ENCODE measurements around the gene RFX4. TPM values are rescaled to one million over a fixed set of nuclear protein-coding genes. Genes with fewer than 3 reads are reported as not detected.
"Not testable (repeated sequence)": the region's sequence is repeated elsewhere in the genome, so short reads cannot be mapped to it uniquely, and the experiment has no call there.

The RFX4 gene
- total RNA-seq, 1 experiment from 2014 or later = not detected

DNA sequence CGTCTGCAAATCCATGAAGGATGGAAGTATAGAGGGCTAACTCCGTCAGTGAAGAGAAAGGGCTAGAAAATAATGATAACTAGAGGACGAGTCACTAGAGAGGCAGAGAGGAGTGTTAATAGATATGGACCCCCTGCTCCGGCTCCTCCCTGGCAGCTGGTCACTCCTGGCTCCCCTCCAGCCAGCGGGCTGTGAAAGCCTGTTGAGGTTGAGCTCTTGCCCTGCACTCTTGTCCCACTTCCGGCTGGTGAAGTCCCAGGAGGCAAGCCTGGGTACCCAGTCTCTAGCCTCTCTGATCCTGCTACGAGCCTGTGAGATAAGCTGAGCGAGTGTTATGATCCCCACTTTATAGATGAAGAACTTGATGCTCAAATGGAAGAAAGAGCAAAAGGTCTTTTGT, 90.3 kb downstream of the RFX4 start:
- Histone ChIP-seq H3K27ac (no peak overlapping the region), H3K4me3 (no peak overlapping the region), H3K36me3 (no peaks in the 10 kb centered on the region), H3K9me3 (replicated peaks) (no peaks in the 10 kb centered on the region), H3K4me1 (replicated peaks) (no peaks in the 10 kb centered on the region), H3K27me3 (replicated peaks) (peaks cover 4% of the 10 kb centered on the region; the same call in 1 of the 2 replicates)
- no peak for DNase-seq (ENCODE audit: low read depth in 1 of 2, low spot score in 2 of 2)

- no peak overlapping the region for H3K4me3 ChIP-seq
- H3K9me3 ChIP-seq (replicated peaks) = no peaks in the 10 kb centered on the region
- DNase-seq (ENCODE audit: low read depth in 1 of 2, low spot score in 2 of 2) = no peak
- H3K27ac ChIP-seq = no peak overlapping the region
- no peaks in the 10 kb centered on the region for H3K4me1 ChIP-seq (replicated peaks)
- no peaks in the 10 kb centered on the region for H3K36me3 ChIP-seq
- H3K27me3 ChIP-seq (replicated peaks) = no peaks in the 10 kb centered on the region; the same call in none of the 2 replicates
Observed at GRCh38 chr12:106675651-106676435, 93.0 kb downstream of the RFX4 start.

DNA sequence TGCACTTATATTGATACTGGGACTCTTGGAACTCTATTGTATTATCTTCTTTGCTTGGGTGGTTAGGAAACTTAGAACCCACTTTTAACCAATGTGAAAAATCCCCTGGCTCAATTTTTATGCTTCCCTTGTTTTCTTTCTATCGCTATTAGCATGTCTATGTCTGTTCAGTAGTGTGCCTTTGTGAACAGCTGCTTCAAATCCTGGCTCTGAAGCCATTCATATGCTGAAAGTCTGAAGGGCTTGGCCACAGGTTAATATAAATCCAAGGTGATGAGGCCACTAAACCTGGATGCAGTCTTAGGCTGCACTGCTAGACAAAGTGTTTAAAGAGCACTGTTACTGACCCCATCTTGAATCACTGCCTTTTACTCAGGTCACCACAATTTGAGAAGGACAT, 96.8 kb downstream of the RFX4 start:
- Histone ChIP-seq H3K36me3 (no peaks in the 10 kb centered on the region), H3K27ac (no peak overlapping the region), H3K4me3 (no peak overlapping the region), H3K4me1 (replicated peaks) (no peaks in the 10 kb centered on the region), H3K27me3 (replicated peaks) (no peaks in the 10 kb centered on the region; the same call in 1 of the 2 replicates), H3K9me3 (replicated peaks) (no peaks in the 10 kb centered on the region)
- no peak for DNase-seq (ENCODE audit: low read depth in 1 of 2, low spot score in 2 of 2)

DNA sequence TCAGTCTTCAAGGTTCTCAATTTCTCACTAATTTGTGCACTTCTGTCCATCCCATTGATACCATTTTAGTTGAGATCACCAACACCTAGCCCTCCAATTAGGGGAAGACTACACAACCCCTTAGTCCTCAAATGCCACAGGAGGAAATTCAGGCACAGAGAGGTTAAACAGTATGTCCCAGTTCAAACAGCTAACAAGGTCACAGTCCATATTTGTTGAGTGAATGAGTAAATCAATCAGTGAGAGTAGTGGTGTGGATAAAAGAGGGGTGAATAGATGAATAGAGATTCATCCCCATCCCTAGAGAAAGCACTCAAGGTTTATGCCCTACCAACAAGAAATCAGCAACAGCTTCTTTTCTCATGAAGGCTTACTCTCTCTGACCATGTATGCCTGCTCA, 97.5 kb downstream of the RFX4 start:
- no peak overlapping the region for H3K27ac ChIP-seq
- no peak for DNase-seq (ENCODE audit: low read depth in 1 of 2, low spot score in 2 of 2)
- no peaks in the 10 kb centered on the region for H3K4me1 ChIP-seq (replicated peaks)
- H3K4me3 ChIP-seq = no peak overlapping the region
- H3K36me3 ChIP-seq = no peaks in the 10 kb centered on the region
- H3K27me3 ChIP-seq (replicated peaks) = no peaks in the 10 kb centered on the region; the same call in 1 of the 2 replicates
- no peaks in the 10 kb centered on the region for H3K9me3 ChIP-seq (replicated peaks)

GRCh38 chr12:106681210-106681609, 98.4 kb downstream of the RFX4 start:
- Histone ChIP-seq H3K4me3 (no peak overlapping the region), H3K27me3 (replicated peaks) (no peaks in the 10 kb centered on the region; the same call in 1 of the 2 replicates), H3K36me3 (no peaks in the 10 kb centered on the region), H3K27ac (no peak overlapping the region), H3K4me1 (replicated peaks) (no peaks in the 10 kb centered on the region), H3K9me3 (replicated peaks) (no peaks in the 10 kb centered on the region)
- DNase-seq (ENCODE audit: low read depth in 1 of 2, low spot score in 2 of 2) = no peak

DNA sequence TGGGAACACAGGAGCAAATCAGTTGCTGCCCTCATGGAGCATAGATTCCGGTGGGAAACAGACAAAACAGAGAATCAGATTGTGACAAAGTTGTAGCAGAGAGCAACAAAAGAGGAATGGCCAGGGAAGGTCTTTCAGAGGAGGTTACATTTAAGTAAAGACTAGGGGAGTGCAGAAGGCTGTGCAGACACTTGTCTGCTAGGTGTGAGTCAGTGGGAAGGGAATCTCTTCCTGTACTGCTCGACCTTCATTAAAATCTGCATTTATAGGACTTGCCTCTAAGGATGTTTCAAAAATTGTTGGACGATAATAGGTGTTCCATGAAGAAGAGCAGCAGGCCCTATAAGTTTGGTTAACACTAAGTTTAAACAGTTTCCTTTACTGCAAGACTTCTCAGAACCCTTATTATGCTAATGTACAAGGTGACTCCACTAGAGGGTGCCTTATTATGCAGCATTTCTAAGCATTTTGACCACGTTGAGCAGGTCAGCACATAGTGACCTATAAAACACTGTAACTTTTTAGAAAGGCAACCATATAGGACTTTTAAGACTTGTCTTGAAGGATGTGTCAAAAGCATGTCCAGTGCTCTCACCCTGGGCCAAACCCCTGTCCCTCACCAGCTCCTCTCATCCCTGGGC, 99.9 kb downstream of the RFX4 start:
- H3K9me3 ChIP-seq (replicated peaks) = no peaks in the 10 kb centered on the region
- H3K4me1 ChIP-seq (replicated peaks) = no peaks in the 10 kb centered on the region
- H3K27ac ChIP-seq = no peak overlapping the region
- H3K4me3 ChIP-seq = no peak overlapping the region
- H3K27me3 ChIP-seq (replicated peaks) = no peaks in the 10 kb centered on the region; the same call in 1 of the 2 replicates
- H3K36me3 ChIP-seq = no peaks in the 10 kb centered on the region
- peak in 1 of 2 experiments; percentile 6 for DNase-seq (ENCODE audit: low read depth in 1 of 2, low spot score in 2 of 2)

GRCh38 chr12:106684497-106684896, 101.7 kb downstream of the RFX4 start:
- DNase-seq (ENCODE audit: low read depth in 1 of 2, low spot score in 2 of 2) = no peak

GRCh38 chr12:106685381-106685780, 102.6 kb downstream of the RFX4 start:
- H3K4me1 ChIP-seq (replicated peaks) = no peaks in the 10 kb centered on the region
- no peak overlapping the region for H3K4me3 ChIP-seq
- no peaks in the 10 kb centered on the region for H3K36me3 ChIP-seq
- H3K9me3 ChIP-seq (replicated peaks) = no peaks in the 10 kb centered on the region
- H3K27ac ChIP-seq = no peak overlapping the region
- no peak for DNase-seq (ENCODE audit: low read depth in 1 of 2, low spot score in 2 of 2)
- no peaks in the 10 kb centered on the region for H3K27me3 ChIP-seq (replicated peaks)

More at GRCh38 chr12:106684497-106684896, 101.7 kb downstream of the RFX4 start:
- H3K27ac ChIP-seq = no peak overlapping the region
- no peaks in the 10 kb centered on the region for H3K9me3 ChIP-seq (replicated peaks)
- H3K36me3 ChIP-seq = no peaks in the 10 kb centered on the region
- H3K4me3 ChIP-seq = no peak overlapping the region
- H3K4me1 ChIP-seq (replicated peaks) = no peaks in the 10 kb centered on the region
- no peaks in the 10 kb centered on the region; the same call in 1 of the 2 replicates for H3K27me3 ChIP-seq (replicated peaks)

DNA sequence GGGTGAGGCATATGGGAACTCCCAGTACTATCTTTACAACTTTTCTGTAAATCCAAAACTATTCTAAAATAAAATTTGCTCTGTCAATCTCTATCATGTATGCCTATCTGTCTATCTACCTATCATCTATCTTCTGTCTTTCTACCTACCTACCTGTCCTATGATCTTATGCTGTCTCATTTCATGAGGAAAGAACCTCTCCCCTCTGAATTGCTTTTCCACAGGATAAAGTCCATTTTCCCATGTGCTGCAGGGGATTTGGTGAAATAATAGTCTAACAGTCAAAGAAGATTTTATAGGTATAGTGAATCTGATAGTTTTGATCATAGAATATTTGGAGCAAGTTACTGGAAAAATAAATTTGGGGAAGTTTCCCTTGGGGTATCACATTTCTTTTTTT, 104.9 kb downstream of the RFX4 start:
- Histone ChIP-seq H3K27me3 (replicated peaks) (0 out of 2 replicates have a peak, but pooled peaks cover 5% of the 10 kb centered on the region), H3K36me3 (no peaks in the 10 kb centered on the region), H3K27ac (no peak overlapping the region), H3K4me1 (replicated peaks) (no peaks in the 10 kb centered on the region), H3K9me3 (replicated peaks) (no peaks in the 10 kb centered on the region), H3K4me3 (no peak overlapping the region)
- no peak for DNase-seq (ENCODE audit: low read depth in 1 of 2, low spot score in 2 of 2)

DNA sequence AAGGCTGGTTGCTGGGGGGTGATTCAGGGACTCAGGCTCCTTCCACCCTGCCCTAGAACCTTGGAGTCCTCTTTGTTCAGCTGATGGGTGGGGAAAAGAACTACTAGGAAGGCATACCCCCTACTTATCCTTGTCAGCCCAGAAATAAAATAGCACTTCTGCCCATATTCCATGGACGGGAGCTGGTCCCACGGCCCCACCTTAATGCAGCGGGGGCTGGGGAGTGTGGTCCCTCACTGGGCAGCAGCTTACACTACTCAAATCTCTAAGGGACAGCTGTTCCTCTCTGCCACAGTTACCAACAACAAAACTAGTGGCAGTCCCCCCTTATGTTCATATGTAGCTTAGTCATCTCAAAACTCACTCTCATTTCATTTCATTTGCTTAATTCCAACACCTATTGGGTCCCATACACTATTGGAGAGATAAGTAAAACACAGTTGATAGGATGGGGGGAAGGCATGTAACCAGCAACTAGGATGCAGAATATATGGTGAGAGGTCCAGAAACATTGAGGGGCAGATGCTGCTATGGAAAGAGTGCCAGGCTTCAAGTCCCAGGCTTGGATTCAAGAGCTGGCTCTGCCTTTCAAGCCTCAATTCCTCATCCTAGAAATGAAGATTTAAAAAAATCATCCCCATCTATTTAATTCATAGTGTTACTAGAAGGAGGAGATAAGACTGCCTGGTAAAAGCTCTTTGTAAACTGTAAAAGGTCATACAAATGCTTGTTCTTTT, 107.9 kb downstream of the RFX4 start:
- no peak overlapping the region for H3K4me3 ChIP-seq
- DNase-seq (ENCODE audit: low read depth in 1 of 2, low spot score in 2 of 2) = no peak

GRCh38 chr12:106692033-106692432, 109.2 kb downstream of the RFX4 start:
- H3K4me1 ChIP-seq (replicated peaks); H3K9me3 ChIP-seq (replicated peaks); H3K4me3 ChIP-seq; H3K36me3 ChIP-seq; H3K27me3 ChIP-seq (replicated peaks); DNase-seq (ENCODE audit: low read depth in 1 of 2, low spot score in 2 of 2); H3K27ac ChIP-seq: not testable (repeated sequence)

More for the DNA sequence above, 107.9 kb downstream of the RFX4 start:
- no peaks in the 10 kb centered on the region for H3K9me3 ChIP-seq (replicated peaks)
- H3K4me1 ChIP-seq (replicated peaks) = no peaks in the 10 kb centered on the region
- 0 out of 2 replicates have a peak, but pooled peaks cover 5% of the 10 kb centered on the region for H3K27me3 ChIP-seq (replicated peaks)
- H3K27ac ChIP-seq = no peak overlapping the region
- H3K36me3 ChIP-seq = no peaks in the 10 kb centered on the region

GRCh38 chr12:106692896-106693820, 110.4 kb downstream of the RFX4 start:
- Histone ChIP-seq H3K27me3 (replicated peaks) (0 out of 2 replicates have a peak, but pooled peaks cover 5% of the 10 kb centered on the region), H3K4me1 (replicated peaks) (no peaks in the 10 kb centered on the region), H3K36me3 (no peaks in the 10 kb centered on the region), H3K27ac (no peak overlapping the region), H3K4me3 (no peak overlapping the region), H3K9me3 (replicated peaks) (no peaks in the 10 kb centered on the region)
- DNase-seq (ENCODE audit: low read depth in 1 of 2, low spot score in 2 of 2) = no peak

GRCh38 chr12:106696071-106696470, 113.3 kb downstream of the RFX4 start:
- H3K27me3 ChIP-seq (replicated peaks) = 0 out of 2 replicates have a peak, but pooled peaks cover 5% of the 10 kb centered on the region
- H3K4me3 ChIP-seq = no peak overlapping the region

More at GRCh38 chr12:106696071-106696470, 113.3 kb downstream of the RFX4 start:
- no peaks in the 10 kb centered on the region for H3K9me3 ChIP-seq (replicated peaks)
- H3K27ac ChIP-seq = no peak overlapping the region
- H3K4me1 ChIP-seq (replicated peaks) = no peaks in the 10 kb centered on the region
- no peaks in the 10 kb centered on the region for H3K36me3 ChIP-seq
- DNase-seq (ENCODE audit: low read depth in 1 of 2, low spot score in 2 of 2) = no peak
